GM18508 (cell line): ENCODE measurements around the gene TXNRD2.
"Not testable (repeated sequence)": the region's sequence is repeated elsewhere in the genome, so short reads cannot be mapped to it uniquely, and the experiment has no call there.

Experiments
- ATAC-seq: cut with Tn5 transposase; IDR thresholded peaks from one replicate; pipeline ENCODE4 v1.9.1; 2021; ENCODE audit warnings: moderate number of reproducible peaks; ENCODE audit not compliant: insufficient read depth, unreplicated experiment

TXNRD2 gene

DNA sequence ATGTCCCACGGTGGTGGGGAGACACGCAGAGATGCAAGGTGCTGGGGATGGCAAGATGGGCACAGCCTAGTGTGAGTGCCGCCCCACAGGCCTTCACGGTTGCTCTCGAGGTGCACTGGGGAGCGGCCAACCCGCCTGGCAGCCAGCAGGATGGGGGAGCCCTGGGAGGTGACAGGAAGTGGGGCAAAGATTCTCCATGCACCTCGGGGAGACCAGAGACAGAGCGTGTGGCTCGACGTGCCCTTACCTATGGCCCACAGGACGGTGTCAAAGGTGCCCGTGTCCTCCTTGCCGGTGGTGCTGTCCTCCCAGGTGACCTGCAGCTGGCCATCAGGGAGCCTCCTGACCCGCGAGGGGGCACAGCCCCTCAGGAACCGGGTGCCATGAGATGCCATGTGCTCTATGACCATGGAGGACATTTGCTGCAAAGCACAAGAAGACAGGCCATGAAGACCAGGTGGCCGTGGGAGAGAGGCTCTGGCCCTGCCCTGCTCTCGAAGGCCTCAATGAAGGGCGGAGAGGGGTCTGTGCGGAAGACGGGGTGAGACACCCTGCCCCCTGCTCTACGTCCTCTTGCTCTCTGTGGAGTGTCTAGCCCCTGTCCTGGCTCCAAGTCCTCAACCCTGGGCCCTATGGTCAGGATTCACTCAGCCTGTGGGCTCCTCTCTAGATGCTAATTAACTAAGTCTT, 46.3 kb downstream of the TXNRD2 start:
- no peak for ATAC-seq

DNA sequence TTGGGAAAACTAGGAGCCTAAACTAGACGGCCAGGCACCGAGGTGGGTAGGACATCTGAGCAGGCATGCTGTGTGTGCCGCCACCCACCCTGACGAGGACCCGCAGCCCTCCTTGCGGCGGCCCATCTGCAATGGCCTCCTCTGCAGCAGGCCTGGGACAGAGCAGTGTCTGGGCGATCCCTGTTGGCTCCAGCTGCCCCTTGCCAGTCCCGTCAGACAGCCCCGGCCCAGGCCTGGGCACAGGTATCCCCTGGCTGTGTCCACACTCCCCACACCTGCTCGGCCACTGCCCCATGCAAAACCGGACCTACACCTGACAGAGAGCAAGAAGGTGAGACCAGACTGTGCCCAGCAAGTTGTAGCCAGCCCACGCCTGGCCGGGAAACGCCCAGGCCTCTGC, 48.3 kb downstream of the TXNRD2 start:
- ATAC-seq = no peak

DNA sequence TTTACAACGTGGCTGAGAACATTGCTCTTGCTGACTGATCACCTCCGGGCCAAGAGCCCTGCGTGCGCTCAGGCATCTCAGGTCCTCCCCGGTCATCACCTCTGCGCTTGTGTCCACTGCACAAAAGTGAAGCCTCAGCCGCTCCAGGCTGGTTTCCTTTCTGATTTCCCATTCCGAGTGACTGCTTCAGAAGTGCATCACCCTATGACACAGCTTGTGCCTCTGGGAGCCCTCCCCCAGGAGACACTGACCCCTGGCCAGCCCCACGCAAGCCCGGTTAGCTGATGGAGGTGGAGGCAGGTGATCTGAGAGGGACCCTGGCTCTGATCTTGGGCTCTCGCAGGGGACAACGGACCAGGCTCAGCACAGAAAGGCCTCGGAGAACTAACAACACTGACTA, 48.7 kb downstream of the TXNRD2 start:
- ATAC-seq = no peak

DNA sequence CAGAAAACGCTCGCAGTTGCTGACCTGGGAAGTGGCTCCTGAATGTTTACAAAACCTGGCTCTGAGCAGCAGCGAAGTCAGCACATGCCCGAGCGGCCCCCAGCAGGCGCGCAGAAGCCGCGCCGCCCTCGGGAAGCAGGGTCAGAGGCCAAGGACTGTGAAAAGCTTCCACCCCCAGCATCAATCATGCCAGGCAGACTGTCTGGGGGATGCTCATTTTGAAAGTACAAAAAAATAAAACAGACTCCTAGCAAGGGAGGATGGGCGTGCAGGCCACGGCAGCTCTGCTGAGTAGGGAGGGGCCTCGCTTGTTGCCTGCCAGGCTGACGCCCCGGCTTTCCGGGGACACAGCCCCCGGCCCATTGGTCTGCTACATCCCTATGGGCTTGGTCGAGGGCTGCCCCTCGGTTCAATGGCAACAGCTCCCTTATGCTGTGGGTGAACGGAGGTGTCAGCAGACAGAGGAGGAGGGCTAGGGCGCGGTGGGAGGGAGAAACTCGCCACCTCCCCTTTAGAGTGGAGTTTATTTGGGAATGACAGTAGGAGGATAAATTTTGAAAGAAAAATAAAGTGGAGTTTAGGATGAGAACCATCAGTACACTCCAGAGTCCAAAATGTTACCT, 49.2 kb downstream of the TXNRD2 start:
- ATAC-seq = no peak

DNA sequence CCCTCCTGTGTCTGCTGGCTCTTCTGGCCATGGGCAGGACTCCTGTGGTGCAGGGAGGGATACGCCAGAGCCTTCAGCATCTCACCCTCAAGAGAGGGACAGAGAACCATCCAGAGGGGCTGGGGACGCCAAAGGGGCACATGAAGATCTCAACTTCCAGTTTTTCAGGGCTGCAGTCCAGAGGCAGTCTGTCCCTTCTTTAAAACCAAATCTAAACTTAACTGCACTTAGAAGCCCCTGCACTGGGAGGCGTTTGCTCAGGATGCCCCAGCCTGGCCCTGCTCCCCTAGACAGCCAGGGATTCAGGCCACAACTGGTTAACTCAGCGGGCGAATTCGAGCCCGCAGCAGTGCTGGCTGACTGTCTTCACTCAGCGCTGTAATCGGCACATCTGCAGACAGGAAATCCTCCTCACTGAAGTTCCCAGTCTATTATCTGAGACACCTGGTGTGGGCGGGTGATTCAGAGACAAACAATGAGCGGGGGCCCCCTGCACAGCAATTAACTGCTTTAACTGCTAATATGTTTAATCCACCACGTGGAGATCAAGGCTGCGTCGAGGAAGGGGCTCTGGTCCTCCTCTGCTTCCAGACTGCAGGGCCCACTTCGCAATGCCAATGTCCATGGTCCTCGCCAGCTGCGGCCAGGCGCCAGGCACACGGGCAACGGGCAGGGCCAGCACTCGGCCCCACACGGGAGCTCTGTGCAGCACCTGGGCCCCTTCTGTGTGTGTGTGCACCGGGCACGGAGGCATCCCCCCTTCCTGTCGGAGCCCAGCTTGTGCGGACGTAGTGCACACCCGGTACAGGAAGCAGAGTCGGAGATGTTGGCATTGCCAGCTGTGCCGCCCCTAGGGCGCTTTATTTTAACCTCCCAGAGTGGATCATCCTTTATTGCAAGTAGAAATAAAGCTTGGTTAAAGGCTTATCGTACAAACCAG, 50.0 kb downstream of the TXNRD2 start:
- no peak for ATAC-seq

DNA sequence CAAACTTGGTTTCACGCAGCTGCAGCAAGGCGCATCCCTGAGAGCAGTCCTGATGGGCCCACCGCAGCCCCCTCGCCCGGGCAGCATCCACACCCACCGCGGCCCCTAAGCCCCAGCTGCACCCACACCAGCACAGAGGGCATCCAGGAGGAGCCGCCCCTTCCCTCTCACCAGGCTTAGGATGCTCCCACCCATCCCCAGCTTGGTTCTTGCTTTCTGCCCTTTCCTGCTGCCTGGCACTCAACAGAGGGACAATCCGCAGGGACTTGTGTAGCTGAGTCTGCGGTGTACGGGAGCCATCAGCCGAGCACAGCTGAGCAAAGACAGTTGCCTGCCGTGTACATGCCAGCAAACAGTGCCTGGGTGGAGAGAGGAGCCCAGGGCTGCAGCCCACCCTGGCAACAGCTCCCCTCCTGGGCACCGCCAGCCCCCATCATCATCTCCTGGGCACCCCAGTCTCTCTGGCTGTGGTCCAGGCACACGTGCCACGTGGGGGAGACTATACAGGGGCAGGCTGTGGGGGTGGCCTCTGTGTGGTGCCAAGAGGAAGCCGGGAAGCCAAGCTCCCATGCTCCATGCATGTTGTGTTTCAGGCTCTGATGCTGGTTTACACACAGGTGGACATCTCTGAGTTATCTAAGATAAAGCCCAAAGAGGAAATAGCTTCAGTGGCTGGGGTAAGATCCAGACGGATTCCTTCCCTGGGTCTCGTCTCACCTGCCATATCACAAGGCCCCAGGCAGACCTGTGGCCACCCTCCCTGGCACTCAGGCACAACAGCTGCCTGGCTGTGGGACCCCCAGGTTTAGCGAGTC, 50.9 kb downstream of the TXNRD2 start:
- no peak for ATAC-seq

DNA sequence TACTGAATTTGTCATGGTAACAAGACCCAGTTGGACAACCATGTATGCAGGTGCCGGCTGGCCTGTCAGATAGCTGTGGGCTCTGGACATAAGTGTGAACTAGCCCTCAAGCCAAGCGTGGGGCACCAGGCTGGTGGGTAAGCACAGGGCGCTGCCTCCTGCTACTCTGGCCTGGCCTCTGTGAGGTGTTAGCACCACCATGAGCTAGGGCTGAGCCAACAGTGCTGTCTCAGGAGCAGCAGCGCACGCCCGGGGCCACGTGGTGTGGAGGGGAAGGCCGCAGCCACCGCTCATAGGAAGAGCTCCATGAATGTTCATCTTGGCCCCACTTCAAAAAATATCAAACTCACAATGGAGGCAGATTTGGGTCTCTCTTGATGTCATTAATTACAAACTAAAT, 51.7 kb downstream of the TXNRD2 start:
- no peak for ATAC-seq

DNA sequence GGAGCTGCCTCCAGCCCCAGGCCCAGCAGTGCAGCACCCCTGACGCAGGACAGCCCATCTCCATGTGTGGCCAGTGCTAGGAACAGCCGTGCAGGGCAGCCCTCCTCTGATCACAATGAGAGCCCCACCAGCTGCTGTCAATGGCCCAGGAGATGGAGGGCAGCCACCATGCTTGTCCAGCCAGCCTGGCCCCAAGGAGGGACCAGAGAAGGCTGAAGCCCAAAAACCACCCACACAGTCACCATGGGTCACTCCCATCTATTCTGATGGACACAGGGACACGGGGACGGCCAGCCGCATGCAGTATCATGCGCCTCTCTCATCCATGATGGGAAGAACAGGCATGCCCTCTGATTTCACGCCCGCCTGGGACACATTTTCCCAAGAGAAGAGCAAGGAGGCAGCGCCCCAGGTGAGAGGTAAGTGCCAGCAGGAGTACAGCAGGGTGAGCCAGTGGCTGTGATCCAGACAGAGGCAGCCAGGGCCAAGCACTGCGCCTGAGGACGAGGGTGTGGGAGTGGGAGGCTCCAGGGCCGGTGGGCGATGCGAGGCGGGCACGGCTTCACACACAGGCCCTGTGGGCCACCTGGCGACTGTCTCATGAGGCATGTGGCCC, 53.4 kb downstream of the TXNRD2 start:
- ATAC-seq = no peak

DNA sequence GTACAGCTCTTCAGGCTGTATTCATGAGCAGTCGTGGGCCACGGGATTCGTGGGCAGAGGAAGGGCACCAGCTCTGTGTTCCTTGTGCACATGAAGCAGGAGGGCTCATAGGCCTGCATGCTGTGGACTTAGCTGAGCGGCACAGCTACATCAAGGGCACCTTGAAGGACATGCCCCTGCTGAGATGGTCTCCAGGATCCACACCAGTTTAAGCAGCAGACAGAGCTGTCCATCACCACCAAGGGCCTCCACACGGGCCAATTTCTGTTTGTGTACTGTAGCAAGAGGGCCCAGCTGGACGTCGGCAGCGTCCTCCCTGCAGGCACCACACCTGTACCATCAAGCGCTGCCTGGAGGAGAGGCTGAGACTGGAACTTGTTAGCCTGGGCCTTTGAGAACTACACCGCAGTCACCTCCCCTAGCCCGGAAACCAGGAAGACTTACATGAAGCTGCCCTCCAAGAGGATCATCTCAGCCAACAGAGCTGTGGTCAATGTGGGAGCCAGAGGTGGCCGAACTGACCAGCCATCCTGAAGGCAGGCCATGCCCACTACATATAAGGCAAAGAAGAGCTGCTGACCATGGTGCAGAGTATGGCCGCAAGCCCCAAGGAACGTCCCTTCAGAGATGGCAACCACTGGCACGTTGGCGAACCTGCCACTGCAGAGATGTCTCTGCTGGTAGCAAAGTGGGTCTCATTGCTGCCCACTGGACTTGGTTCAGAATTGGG, 54.2 kb downstream of the TXNRD2 start:
- no peak for ATAC-seq

DNA sequence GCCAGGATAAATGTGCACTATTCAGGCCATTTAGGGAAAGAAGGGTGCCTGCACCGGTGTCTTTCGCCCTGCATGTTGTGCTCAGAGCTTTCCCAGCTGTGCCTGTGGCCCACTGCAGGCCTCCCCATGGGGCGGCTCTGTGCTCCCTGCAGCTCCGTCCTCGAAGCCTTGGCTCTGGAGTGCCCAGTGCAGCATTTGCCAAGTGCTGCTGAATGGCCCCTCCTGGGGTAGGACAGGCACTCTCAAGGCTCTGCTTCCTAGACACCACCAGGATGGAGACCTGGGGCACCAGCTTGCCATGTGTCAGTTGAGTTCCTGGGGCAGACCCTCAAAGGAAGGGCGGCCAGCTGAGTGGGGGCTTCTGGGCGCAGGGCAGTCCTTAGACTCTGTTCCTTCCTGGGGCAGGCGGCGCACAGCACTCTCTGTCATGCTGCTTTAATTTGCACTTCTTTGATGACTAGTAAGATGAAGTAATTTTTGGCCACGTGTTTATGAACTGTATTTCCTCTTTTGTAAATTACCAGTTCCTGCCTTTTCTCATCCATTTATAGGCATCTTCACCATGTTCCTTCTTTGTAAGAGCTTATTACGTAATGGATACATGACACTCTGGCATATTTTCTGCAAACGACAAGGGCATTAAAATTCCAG, 54.9 kb downstream of the TXNRD2 start:
- no peak for ATAC-seq

DNA sequence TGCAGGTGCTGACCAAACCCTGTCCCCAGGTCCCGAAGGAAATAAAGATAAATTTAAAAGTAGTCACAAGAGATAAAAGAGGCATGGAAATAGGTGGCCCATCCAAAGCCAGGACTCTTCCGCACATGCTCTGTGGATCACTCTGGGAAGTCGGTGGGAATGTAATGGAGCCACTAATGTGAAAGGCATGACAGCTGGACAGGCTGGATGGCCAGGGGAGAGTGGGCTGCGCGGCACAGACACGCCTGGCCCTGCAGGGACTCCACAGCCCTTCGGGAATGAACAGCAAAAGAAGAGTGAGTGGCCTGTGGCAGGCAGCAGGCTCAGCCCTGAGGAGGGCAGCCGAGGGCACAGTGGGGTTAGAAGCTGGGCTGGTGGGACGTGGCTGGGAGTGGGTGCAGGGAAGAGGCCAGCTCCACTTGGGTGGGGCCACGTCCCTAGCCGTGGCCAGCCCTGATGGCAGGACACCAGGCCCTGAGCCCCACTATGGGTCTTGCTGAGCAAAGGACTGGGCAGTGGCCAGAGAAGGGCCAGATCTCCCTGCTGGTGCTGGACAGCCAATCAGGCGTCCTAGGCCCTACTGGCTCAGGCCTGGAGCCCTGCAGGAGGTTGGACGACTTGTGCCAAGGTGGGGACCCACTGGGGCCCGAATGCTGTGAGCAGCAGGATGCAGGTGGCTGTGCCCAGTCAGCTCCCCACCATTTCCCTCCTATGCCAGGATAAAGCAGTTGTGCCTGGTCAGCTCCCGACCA, 55.6 kb downstream of the TXNRD2 start:
- ATAC-seq = no peak

DNA sequence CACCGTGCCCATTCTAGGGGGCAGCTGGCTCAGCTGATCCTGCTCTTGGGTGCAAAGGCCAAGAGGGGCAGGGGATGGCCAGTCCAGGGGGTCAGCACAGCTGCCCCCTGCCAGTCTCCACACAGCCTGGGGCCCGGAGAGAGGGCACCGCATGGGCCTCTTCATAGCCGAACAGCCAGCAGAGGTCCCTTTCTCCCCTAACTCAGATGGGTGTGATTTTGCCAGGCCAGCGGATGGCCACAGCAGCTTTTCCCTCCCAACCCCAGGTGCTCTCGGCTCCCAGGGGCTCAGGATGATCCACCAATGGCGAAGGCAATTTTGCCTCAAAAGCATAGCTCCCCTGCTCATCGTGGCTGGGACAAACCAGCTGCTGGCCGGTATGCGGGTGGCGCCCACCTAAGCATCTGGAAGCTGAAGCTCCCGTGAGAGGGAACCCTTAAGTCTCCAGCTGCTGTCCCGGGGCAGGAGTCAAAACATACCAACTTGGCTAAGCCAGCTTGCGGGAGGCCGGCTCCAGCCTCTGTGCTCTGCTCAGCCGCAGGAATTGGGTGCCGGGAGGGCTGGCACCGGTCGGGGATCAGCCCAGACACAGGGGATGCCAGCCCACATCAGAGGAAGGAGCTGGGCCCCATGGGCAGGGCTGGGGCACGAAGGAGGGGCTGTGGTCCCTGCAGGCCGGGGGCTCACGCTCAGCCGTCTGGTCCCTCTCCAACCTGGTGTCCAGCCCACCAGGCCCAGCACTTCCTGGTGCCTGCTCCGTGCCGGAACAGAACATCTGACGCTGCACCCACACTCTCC, 56.5 kb downstream of the TXNRD2 start:
- ATAC-seq = no peak

DNA sequence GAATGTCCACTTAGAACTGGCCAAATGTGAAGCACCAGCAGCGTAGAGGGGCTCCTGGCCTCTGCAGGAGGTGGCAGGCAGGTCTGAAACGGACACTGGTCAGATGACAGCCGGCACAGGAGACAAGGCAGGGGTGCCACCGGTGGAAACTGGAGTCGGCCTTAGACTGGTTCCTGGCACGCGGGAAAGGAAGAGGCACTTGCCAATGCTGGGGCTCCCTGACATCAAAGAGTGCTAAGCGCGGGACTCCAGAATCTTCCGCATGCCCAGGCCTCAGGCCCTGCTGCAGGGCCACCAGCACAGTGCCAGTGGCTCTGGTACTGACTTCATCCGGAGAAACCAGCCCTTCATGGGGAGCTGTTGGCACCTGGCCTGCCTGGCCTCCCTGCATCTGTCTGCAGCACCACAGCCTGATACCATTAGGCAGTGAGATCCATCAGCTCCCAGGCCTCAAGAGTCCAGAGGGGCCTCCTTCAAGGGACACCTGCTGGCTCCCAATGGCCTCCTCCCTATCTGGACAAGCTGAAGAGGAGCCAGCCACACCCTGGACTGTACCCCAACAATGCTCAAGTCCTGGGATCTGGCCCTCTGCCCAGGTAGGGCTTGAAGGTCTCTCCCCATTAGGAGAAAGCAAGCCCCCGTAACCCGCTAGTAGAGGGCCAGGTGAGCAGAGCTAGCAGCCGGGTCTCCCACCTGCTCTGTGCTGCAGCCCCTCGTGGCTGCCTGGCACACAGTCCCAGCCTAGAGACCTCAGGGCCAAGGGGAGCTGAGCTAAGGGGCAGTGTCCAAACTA, 57.3 kb downstream of the TXNRD2 start:
- ATAC-seq = no peak

DNA sequence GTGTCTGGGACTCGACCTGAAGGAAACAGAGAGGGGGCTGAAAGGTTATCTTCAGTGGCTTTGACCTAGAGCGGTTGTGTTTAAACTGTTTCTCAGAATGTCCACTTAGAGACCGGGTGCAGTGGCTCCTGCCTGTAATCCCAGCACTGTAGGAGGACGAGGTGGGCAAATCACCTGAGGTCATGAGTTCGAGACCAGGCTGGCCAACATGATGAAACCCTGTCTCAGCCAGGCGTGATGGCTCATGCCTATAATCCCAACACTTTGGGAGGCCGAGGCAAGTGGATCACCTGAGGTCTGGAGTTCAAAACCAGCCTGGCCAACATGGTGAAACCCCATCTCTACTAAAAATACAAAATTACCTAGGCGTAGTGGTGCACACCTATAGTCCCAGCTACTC, 58.2 kb downstream of the TXNRD2 start:
- not testable (repeated sequence) for ATAC-seq

DNA sequence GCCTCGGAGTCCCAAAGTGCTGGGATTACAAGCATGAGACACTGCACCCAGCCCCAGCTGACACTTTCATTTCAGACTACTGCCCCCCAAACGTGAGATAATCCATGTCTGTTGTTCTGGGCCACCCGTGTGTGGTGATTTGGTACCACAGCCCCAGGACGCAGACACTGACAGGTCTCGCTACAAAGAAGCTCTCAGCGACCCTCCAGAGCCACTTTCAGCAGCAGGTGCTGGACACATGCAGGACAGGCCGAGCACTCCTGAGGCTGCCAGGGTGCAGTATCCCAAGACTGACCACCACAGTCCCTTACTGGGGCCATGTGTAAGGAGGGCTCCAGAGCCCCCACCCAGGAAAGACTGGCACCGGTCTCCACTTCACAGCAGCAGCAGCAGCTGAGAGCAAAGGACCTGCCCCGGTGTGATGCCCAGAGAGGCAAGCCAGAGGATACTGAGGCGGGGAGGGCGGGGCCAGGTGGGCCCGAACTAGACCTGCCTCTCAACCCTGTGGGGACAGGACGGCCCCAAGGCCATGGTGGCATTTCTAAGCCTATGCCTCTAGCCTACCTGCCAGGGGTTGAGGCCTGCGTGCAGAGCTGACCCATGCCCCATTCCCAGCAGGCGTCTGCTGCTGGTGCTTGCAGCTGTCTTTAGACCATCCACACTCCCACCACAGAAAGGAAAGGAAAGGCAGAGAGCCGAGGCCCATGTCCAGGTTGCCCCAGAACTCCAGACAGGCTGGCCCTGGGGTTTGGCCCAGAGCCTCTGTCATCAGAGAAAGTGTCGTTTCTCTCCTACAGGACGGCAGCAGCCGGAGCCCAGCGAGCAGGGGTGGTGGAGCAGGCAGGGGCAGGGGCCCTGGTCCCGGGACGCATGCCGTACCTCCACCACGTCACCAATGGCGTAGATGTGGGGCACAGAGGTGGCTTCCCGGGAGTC, 58.9 kb downstream of the TXNRD2 start:
- ATAC-seq = no peak
